MM.1S (cell line): ENCODE measurements around the gene NRXN3.

Experiments
- DNase-seq: peaks from one replicate; pipeline ENCODE4 v3.0.0-alpha.2; 2015
- H2AFZ ChIP-seq: fragments of 300-600 bp; sonication (generic); 2 replicates; pipeline ENCODE4 v1.6.0; 2016; ENCODE audit warnings: antibody characterized with exemption, low read length
- H3F3A ChIP-seq: fragments of 300-600 bp; sonication (generic); 2 replicates; pipeline ENCODE4 v1.6.1; 2016; ENCODE audit warnings: mild to moderate bottlenecking, antibody characterized with exemption, low read length, moderate library complexity, mixed read lengths; ENCODE audit not compliant: insufficient read depth
- H3K27ac ChIP-seq: fragments of 300-600 bp; sonication (generic); 2 replicates; pipeline ENCODE4 v1.5.1; 2016; ENCODE audit warnings: mild to moderate bottlenecking, low read length
- H3K27me3 ChIP-seq: fragments of 300-600 bp; sonication (generic); replicated peaks from 2 replicates; pipeline ENCODE4 v1.6.0; 2016; ENCODE audit warnings: low read length; ENCODE audit not compliant: insufficient read depth
- H3K36me3 ChIP-seq: fragments of 300-600 bp; sonication (generic); replicated peaks from 2 replicates; pipeline ENCODE4 v1.6.1; 2016; ENCODE audit warnings: mild to moderate bottlenecking, low read length, mixed read lengths; ENCODE audit not compliant: insufficient read depth
- H3K4me1 ChIP-seq: fragments of 300-600 bp; sonication (generic); 2 replicates; pipeline ENCODE4 v1.6.1; 2016; ENCODE audit warnings: low read length, mixed read lengths
- H3K4me2 ChIP-seq: fragments of 300-600 bp; sonication (generic); 2 replicates; pipeline ENCODE4 v1.6.0; 2016; ENCODE audit warnings: low read depth, low read length
- H3K4me3 ChIP-seq: fragments of 300-600 bp; sonication (generic); 2 replicates; pipeline ENCODE4 v1.5.1; 2016; ENCODE audit warnings: low read length, mixed read lengths
- H3K79me2 ChIP-seq: fragments of 300-600 bp; sonication (generic); 2 replicates; pipeline ENCODE4 v1.6.1; 2016; ENCODE audit warnings: mixed run types, low read length, mixed read lengths
- H3K9ac ChIP-seq: fragments of 300-600 bp; sonication (generic); 2 replicates; pipeline ENCODE4 v1.6.1; 2016; ENCODE audit warnings: low read length, mixed read lengths
- H3K9me2 ChIP-seq: fragments of 300-600 bp; sonication (generic); replicated peaks from 2 replicates; pipeline ENCODE4 v1.6.1; 2016; ENCODE audit warnings: mild to moderate bottlenecking, low read length, mixed read lengths; ENCODE audit not compliant: insufficient read depth
- H3K9me3 ChIP-seq: fragments of 300-600 bp; sonication (generic); replicated peaks from 2 replicates; pipeline ENCODE4 v1.6.1; 2016; ENCODE audit warnings: mild to moderate bottlenecking, low read length, mixed read lengths; ENCODE audit not compliant: insufficient read depth
- H4K20me1 ChIP-seq: fragments of 300-600 bp; sonication (generic); 2 replicates; pipeline ENCODE4 v1.6.1; 2016; ENCODE audit warnings: mild to moderate bottlenecking, low read length, moderate library complexity, mixed read lengths; ENCODE audit not compliant: insufficient read depth
- CTCF ChIP-seq: fragments of 300-600 bp; sonication (generic); IDR thresholded peaks from 2 replicates; pipeline ENCODE4 v1.5.1; 2016; ENCODE audit warnings: antibody characterized with exemption, low read length, mixed read lengths
- EZH2 ChIP-seq: fragments of 300-600 bp; sonication (generic); optimal IDR thresholded peaks from 2 replicates; pipeline ENCODE3; 2017; ENCODE audit warnings: low read depth, mild to moderate bottlenecking, antibody characterized with exemption, low read length, mixed read lengths
- EZH2phosphoT487 ChIP-seq: fragments of 300-600 bp; sonication (generic); IDR thresholded peaks from 2 replicates; pipeline ENCODE4 v1.6.1; 2018; ENCODE audit warnings: antibody characterized with exemption, low read length

Gene NRXN3

GRCh38 chr14:79304279-79304678, 1134.1 kb downstream of the NRXN3 start:
- no peak for DNase-seq
- H3K4me3 ChIP-seq: no peak overlapping the region
- H3F3A ChIP-seq: no peaks in the 10 kb centered on the region
- no peaks in the 10 kb centered on the region for H3K27me3 ChIP-seq
- H3K9ac ChIP-seq: no peak overlapping the region
- H3K4me2 ChIP-seq: no peak overlapping the region
- no peaks in the 10 kb centered on the region for H3K9me3 ChIP-seq
- TF ChIP-seq EZH2: no peak
- no peak for TF ChIP-seq EZH2phosphoT487
- TF ChIP-seq CTCF: no peak
- no peaks in the 10 kb centered on the region for H3K9me2 ChIP-seq
- no peaks in the 10 kb centered on the region for H3K4me1 ChIP-seq
- no peak overlapping the region for H3K27ac ChIP-seq
- H4K20me1 ChIP-seq: no peaks in the 10 kb centered on the region
- H3K79me2 ChIP-seq: no peaks in the 10 kb centered on the region
- no peak overlapping the region for H2AFZ ChIP-seq
- H3K36me3 ChIP-seq: no peaks in the 10 kb centered on the region

- Histone ChIP-seq H3K79me2 (no peaks in the 10 kb centered on the region), H3K9me3 (no peaks in the 10 kb centered on the region), H3K27ac (no peak overlapping the region), H3K4me1 (no peaks in the 10 kb centered on the region), H3K9ac (no peak overlapping the region), H3K9me2 (no peaks in the 10 kb centered on the region), H3K36me3 (no peaks in the 10 kb centered on the region), H2AFZ (no peak overlapping the region), H3K4me3 (no peak overlapping the region), H4K20me1 (no peaks in the 10 kb centered on the region), H3K27me3 (no peaks in the 10 kb centered on the region), H3F3A (no peaks in the 10 kb centered on the region), H3K4me2 (no peak overlapping the region)
- DNase-seq: no peak
- no peak for TF ChIP-seq EZH2phosphoT487
- no peak for TF ChIP-seq EZH2
- TF ChIP-seq CTCF: no peak
These were observed 1136.4 kb downstream of the NRXN3 start for GRCh38 chr14:79306546-79306945.

GRCh38 chr14:79318371-79318770, 1148.2 kb downstream of the NRXN3 start:
- H3K9me2 ChIP-seq: no peaks in the 10 kb centered on the region
- no peaks in the 10 kb centered on the region for H4K20me1 ChIP-seq
- no peak overlapping the region for H2AFZ ChIP-seq
- no peaks in the 10 kb centered on the region for H3K27me3 ChIP-seq
- no peak overlapping the region for H3K9ac ChIP-seq
- no peak overlapping the region for H3K4me3 ChIP-seq
- H3K4me2 ChIP-seq: no peak overlapping the region
- no peaks in the 10 kb centered on the region for H3K4me1 ChIP-seq
- TF ChIP-seq EZH2phosphoT487 (no peak), EZH2 (no peak), CTCF (no peak)
- H3K36me3 ChIP-seq: no peaks in the 10 kb centered on the region
- no peaks in the 10 kb centered on the region for H3K9me3 ChIP-seq
- no peak overlapping the region for H3K27ac ChIP-seq
- no peaks in the 10 kb centered on the region for H3F3A ChIP-seq
- DNase-seq: no peak
- H3K79me2 ChIP-seq: no peaks in the 10 kb centered on the region
